Measurements from ENCODE around the gene THNSL1.
"Not testable (repeated sequence)": the region's sequence is repeated elsewhere in the genome, so short reads cannot be mapped to it uniquely, and the experiment has no call there.

THNSL1 gene

GRCh38 chr10:24995072-24995471, 21.3 kb upstream of the THNSL1 start:
- no peak for DNase-seq (ENCODE audit: low spot score)

GRCh38 chr10:24998044-24998443, 18.4 kb upstream of the THNSL1 start:
- no peak for DNase-seq (ENCODE audit: low spot score)

GRCh38 chr10:25011591-25011990, 4.8 kb upstream of the THNSL1 start:
- not testable (repeated sequence) for DNase-seq (ENCODE audit: low spot score)

- no peak for DNase-seq (ENCODE audit: low spot score)
These were observed 1.8 kb upstream of the THNSL1 start for GRCh38 chr10:25014579-25014978.

- DNase-seq (ENCODE audit: low spot score) = peak; percentile 89
These were observed 510 bp upstream of the THNSL1 start, which contains the start of gene ENKUR for GRCh38 chr10:25015828-25016375. TSS of gene ENKUR (minus strand) at chr10:25016158. CDS start at chr10:25015936, 222 bp downstream.

- DNase-seq (ENCODE audit: low spot score) = peak; percentile 14
These were observed 760 bp downstream of the THNSL1 start for GRCh38 chr10:25017154-25017590.

GRCh38 chr10:25017661-25018060, 1.2 kb downstream of the THNSL1 start:
- DNase-seq (ENCODE audit: low spot score) = no peak

- DNase-seq (ENCODE audit: low spot score) = no peak
These were observed 2.3 kb downstream of the THNSL1 start for GRCh38 chr10:25018703-25019102.

GRCh38 chr10:25023278-25023677, 6.9 kb downstream of the THNSL1 start:
- no peak for DNase-seq (ENCODE audit: low spot score)

- no peak for DNase-seq (ENCODE audit: low spot score)
These were observed 8.1 kb downstream of the THNSL1 start for GRCh38 chr10:25024528-25024927.

GRCh38 chr10:25026463-25026862, 10.1 kb downstream of the THNSL1 start:
- DNase-seq (ENCODE audit: low spot score) = no peak

GRCh38 chr10:25028711-25029110, 12.3 kb downstream of the THNSL1 start:
- peak; percentile 5 for DNase-seq (ENCODE audit: low spot score)

GRCh38 chr10:25029519-25029918, 13.1 kb downstream of the THNSL1 start:
- no peak for DNase-seq (ENCODE audit: low spot score)

- DNase-seq (ENCODE audit: low spot score) = no peak
These were observed 20.0 kb downstream of the THNSL1 start for GRCh38 chr10:25036381-25036780.

- DNase-seq (ENCODE audit: low spot score) = no peak
These were observed 21.9 kb downstream of the THNSL1 start for GRCh38 chr10:25038325-25038724.

GRCh38 chr10:25039531-25039930, 23.1 kb downstream of the THNSL1 start:
- no peak for DNase-seq (ENCODE audit: low spot score)

- DNase-seq (ENCODE audit: low spot score) = no peak
These were observed 30.2 kb downstream of the THNSL1 start for GRCh38 chr10:25046641-25047040.

- DNase-seq (ENCODE audit: low spot score) = no peak
These were observed 30.7 kb downstream of the THNSL1 start for GRCh38 chr10:25047088-25047487.

- DNase-seq (ENCODE audit: low spot score) = peak; percentile 51
These were observed 31.3 kb downstream of the THNSL1 start for GRCh38 chr10:25047591-25048301.

- no peak for DNase-seq (ENCODE audit: low spot score)
These were observed 32.0 kb downstream of the THNSL1 start for GRCh38 chr10:25048450-25048849.

GRCh38 chr10:25049966-25050365, 33.6 kb downstream of the THNSL1 start:
- DNase-seq (ENCODE audit: low spot score) = no peak

GRCh38 chr10:25050402-25050801, 34.0 kb downstream of the THNSL1 start:
- DNase-seq (ENCODE audit: low spot score) = no peak

GRCh38 chr10:25052012-25052411, 35.6 kb downstream of the THNSL1 start:
- DNase-seq (ENCODE audit: low spot score) = no peak

- no peak for DNase-seq (ENCODE audit: low spot score)
These were observed 40.3 kb downstream of the THNSL1 start for GRCh38 chr10:25056726-25057125.

Measured in AG08396 (cell line).